ENCODE data around the gene TSHZ2. TPM values are rescaled to one million over a fixed set of nuclear protein-coding genes. Genes with fewer than 3 reads are reported as not detected.

The TSHZ2 gene
- total and polyA plus RNA-seq, 2 of the 4 experiments (the other 2 are of a cell fraction) = under 0.01 to 0.02 TPM

DNA sequence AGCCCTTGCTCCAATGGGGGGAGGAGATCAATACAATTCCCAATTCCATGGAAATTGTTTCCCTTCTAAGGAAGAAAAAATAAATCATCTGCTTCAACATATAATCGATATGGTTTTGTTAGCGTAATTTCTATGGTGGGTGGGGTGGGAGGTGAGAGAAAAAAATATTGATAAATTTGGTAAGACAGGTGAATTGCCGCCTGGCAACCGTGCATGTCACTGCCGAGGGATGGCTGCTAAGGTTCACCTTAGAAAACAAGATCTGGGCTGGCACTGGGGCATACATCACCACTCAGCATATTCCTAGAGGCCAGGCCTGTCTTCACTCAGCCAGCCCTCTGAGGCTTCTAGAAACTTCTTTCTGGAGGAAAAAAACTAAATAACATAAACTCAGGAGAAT, 517.4 kb downstream of the TSHZ2 start:
- H4K5ac ChIP-seq (ENCODE audit: low read depth, low read length) = no peak overlapping the region
- dilution Hi-C loops (cut with HindIII; ENCODE audit: low sequenced_read_pairs, unreplicated experiment) = no loop called here

More for the DNA sequence above, 517.4 kb downstream of the TSHZ2 start:
- no peak overlapping the region for H3K4me2 ChIP-seq (ENCODE audit: low read depth, low read length)
- H3K27ac ChIP-seq (ENCODE audit: insufficient read depth, low read length) = no peak overlapping the region
- H3K27me3 ChIP-seq (ENCODE audit: control insufficient read depth, insufficient read depth, low read length) = no peaks in the 10 kb centered on the region
- no peaks in the 10 kb centered on the region for H3K36me3 ChIP-seq (ENCODE audit: control insufficient read depth, insufficient read depth, low read length)
- no peak overlapping the region for H2BK5ac ChIP-seq (ENCODE audit: low read depth, low read length, poor library complexity, severe bottlenecking)
- TF ChIP-seq, protein P1, sequence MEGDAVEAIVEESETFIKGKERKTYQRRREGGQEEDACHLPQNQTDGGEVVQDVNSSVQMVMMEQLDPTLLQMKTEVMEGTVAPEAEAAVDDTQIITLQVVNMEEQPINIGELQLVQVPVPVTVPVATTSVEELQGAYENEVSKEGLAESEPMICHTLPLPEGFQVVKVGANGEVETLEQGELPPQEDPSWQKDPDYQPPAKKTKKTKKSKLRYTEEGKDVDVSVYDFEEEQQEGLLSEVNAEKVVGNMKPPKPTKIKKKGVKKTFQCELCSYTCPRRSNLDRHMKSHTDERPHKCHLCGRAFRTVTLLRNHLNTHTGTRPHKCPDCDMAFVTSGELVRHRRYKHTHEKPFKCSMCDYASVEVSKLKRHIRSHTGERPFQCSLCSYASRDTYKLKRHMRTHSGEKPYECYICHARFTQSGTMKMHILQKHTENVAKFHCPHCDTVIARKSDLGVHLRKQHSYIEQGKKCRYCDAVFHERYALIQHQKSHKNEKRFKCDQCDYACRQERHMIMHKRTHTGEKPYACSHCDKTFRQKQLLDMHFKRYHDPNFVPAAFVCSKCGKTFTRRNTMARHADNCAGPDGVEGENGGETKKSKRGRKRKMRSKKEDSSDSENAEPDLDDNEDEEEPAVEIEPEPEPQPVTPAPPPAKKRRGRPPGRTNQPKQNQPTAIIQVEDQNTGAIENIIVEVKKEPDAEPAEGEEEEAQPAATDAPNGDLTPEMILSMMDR (conservative IDR thresholded peaks at IDR 0.05; ENCODE audit: low read depth, low read length) = no peak
- TF ChIP-seq SMC3 (IDR thresholded peaks at IDR 0.05; ENCODE audit: low read depth, low read length) (no peak), BHLHE40 (IDR thresholded peaks at IDR 0.05; ENCODE audit: low read depth, low read length) (no peak), NFE2L2 (IDR thresholded peaks at IDR 0.05; ENCODE audit: low read depth, low read length) (no peak), USF2 (IDR thresholded peaks at IDR 0.05; ENCODE audit: low read depth, low read length) (no peak), POLR2A (IDR thresholded peaks at IDR 0.05; ENCODE audit: low read depth, low read length) (no peak), MXI1 (IDR thresholded peaks at IDR 0.05; ENCODE audit: borderline replicate concordance, low read depth, low read length) (no peak), RFX5 (IDR thresholded peaks at IDR 0.05; ENCODE audit: low read depth, low read length) (no peak), RAD21 (IDR thresholded peaks at IDR 0.05; ENCODE audit: low read length) (no peak), MAZ (IDR thresholded peaks at IDR 0.05; ENCODE audit: borderline replicate concordance, low read depth, low read length) (no peak), FOS (IDR thresholded peaks at IDR 0.05; ENCODE audit: low read depth, low read length) (no peak), CEBPB (IDR thresholded peaks at IDR 0.05; ENCODE audit: low read depth, low read length) (no peak), CHD1 (IDR thresholded peaks at IDR 0.05; ENCODE audit: low read depth, low read length) (no peak), RCOR1 (IDR thresholded peaks at IDR 0.05; ENCODE audit: insufficient replicate concordance, low read length) (no peak)
- TF ChIP-seq, protein P2, sequence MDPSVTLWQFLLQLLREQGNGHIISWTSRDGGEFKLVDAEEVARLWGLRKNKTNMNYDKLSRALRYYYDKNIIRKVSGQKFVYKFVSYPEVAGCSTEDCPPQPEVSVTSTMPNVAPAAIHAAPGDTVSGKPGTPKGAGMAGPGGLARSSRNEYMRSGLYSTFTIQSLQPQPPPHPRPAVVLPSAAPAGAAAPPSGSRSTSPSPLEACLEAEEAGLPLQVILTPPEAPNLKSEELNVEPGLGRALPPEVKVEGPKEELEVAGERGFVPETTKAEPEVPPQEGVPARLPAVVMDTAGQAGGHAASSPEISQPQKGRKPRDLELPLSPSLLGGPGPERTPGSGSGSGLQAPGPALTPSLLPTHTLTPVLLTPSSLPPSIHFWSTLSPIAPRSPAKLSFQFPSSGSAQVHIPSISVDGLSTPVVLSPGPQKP (IDR thresholded peaks at IDR 0.05; ENCODE audit: borderline replicate concordance, low read depth, low read length) = no peak
- H3K4ac ChIP-seq (ENCODE audit: low read depth, low read length) = no peak overlapping the region
- H4K91ac ChIP-seq (ENCODE audit: insufficient read depth, low read depth, low read length) = no peak overlapping the region
- in situ Hi-C loops (cut with MboI; ENCODE audit: low sequenced_read_pairs) (no loop called here), intact Hi-C loops (cut with micrococcal nuclease) (no loop called here)
- H2BK15ac ChIP-seq (ENCODE audit: low read depth, low read length) = no peak overlapping the region
- no CpG with 5 or more reads among the region's 5 CpGs for WGBS, 2 experiments (ENCODE audit: extremely low coverage in 2 of 2, insufficient read length in 1 of 2)
- H3K23ac ChIP-seq (ENCODE audit: low read depth, low read length) = no peak overlapping the region
- no peak overlapping the region for H3K4me3 ChIP-seq (ENCODE audit: insufficient read depth, low read depth, low read length)
- ATAC-seq (ENCODE audit: low read depth) (no peak), DNase-seq (no peak)
- H3K79me1 ChIP-seq (ENCODE audit: low read depth in 1 of 2, low read length in 2 of 2) = no peaks in the 10 kb centered on the region
- no peak overlapping the region for H2AK9ac ChIP-seq (replicated peaks; ENCODE audit: low read depth, low read length, poor library complexity)
- H3K4me1 ChIP-seq (ENCODE audit: control insufficient read depth, insufficient read depth, low read length) = no peaks in the 10 kb centered on the region
- no peak overlapping the region for H2AFZ ChIP-seq (replicated peaks; ENCODE audit: low read length, poor library complexity)
- no peak overlapping the region for H2AK5ac ChIP-seq (ENCODE audit: low read depth, low read length)
- ChIA-PET CTCF (no interaction called here), POLR2A (ENCODE audit: unreplicated experiment) (no interaction called here)
- H3K18ac ChIP-seq (ENCODE audit: low read depth, low read length) = no peak overlapping the region
- no TSS peak for BruUV-seq (replicated peaks)
- no peak overlapping the region for H4K8ac ChIP-seq (ENCODE audit: low read depth in 2 of 2, low read length in 2 of 2)
- H3K9me3 ChIP-seq (ENCODE audit: control insufficient read depth, insufficient read depth, low read length) = no peaks in the 10 kb centered on the region
- H2BK20ac ChIP-seq (ENCODE audit: low read depth, low read length) = no peak overlapping the region
- H3K56ac ChIP-seq (ENCODE audit: extremely low read depth, insufficient read depth, low read length) = no peak overlapping the region
- no peak overlapping the region for H3K14ac ChIP-seq (replicated peaks; ENCODE audit: low read depth, low read length)
- H3K9me1 ChIP-seq (ENCODE audit: insufficient read depth, low read length) = no peaks in the 10 kb centered on the region
- no peaks in the 10 kb centered on the region for H4K20me1 ChIP-seq (ENCODE audit: insufficient read depth, low read length)
- no peak overlapping the region for H3K9ac ChIP-seq (ENCODE audit: low read depth, low read length)
- H2BK120ac ChIP-seq (ENCODE audit: low read depth, low read length) = no peak overlapping the region

All from IMR-90 (cell line).